Small intestine (tissue), 7 donors: Measurements from ENCODE around the gene ADRA2A. TPM values are rescaled to one million over a fixed set of nuclear protein-coding genes. Genes with fewer than 3 reads are reported as not detected.

Source experiments
- DNase-seq, 2 donors: peaks; one replicate each; pipeline versions ENCODE4 v3.0.0 to v3.0.0-alpha.2; 2013
- FAIRE-seq: peaks from 2 replicates; lab custom pipeline; 2012; peaks lifted over from hg19 to GRCh38; lab: Jason Lieb, UNC
- H3K27ac ChIP-seq, 3 donors: one replicate each; pipeline ENCODE4 v1.5.1; 2013; ENCODE audit warnings: low read length in 2 of 3, mild to moderate bottlenecking in 2 of 3, control low read depth in 1 of 3, inconsistent platforms in 1 of 3, low read depth in 1 of 3, moderate library complexity in 1 of 3
- H3K27me3 ChIP-seq, 3 donors: one replicate each; pipeline ENCODE4 v1.6.1; 2013; ENCODE audit warnings: low read length in 3 of 3, inconsistent platforms in 1 of 3; ENCODE audit not compliant: control insufficient read depth in 3 of 3, insufficient read depth in 3 of 3
- H3K36me3 ChIP-seq, 3 donors: one replicate each; pipeline ENCODE4 v1.6.1; 2013; ENCODE audit warnings: low read length in 3 of 3, inconsistent platforms in 1 of 3, low read depth in 1 of 3, mild to moderate bottlenecking in 1 of 3, moderate library complexity in 1 of 3; ENCODE audit not compliant: control insufficient read depth in 3 of 3, insufficient read depth in 2 of 3
- H3K4me1 ChIP-seq, 3 donors: one replicate each; pipeline ENCODE4 v1.6.1; 2013; ENCODE audit warnings: low read length in 2 of 3, inconsistent platforms in 1 of 3, low read depth in 1 of 3, mild to moderate bottlenecking in 1 of 3, moderate library complexity in 1 of 3; ENCODE audit not compliant: control insufficient read depth in 3 of 3, insufficient read depth in 2 of 3
- H3K4me3 ChIP-seq, 3 donors: one replicate each; pipeline ENCODE4 v1.5.1; 2013; ENCODE audit warnings: low read length in 3 of 3, control low read depth in 1 of 3, inconsistent platforms in 1 of 3, low read depth in 1 of 3, mild to moderate bottlenecking in 1 of 3, moderate library complexity in 1 of 3
- H3K9me3 ChIP-seq, 2 donors: one replicate each; pipeline ENCODE4 v1.6.1; 2013; ENCODE audit warnings: low read depth in 1 of 2, low read length in 1 of 2; ENCODE audit not compliant: control insufficient read depth in 2 of 2, insufficient read depth in 1 of 2
- WGBS, 3 donors: extraction: QIAGEN DNeasy Blood & Tissue Kit; methylation state at CpG; one replicate each; pipeline ENCODE4 v1.1.7; 2013; 5-methylcytosine and 5-hydroxymethylcytosine counted together
- polyA plus RNA-seq, 4 donors: library from polyadenylated mRNA; stranded (reverse) in 3 of 4; unstranded in 1 of 4; fragments of 200-250 nt in 3 of 4; fragments of 120-200 nt in 1 of 4; gene quantifications; one replicate each; pipeline versions ENCODE4 v1.2.1 to v1.2.3, GENCODE V29; 2013
- donor health status: healthy with polysubstance abuse.
- donor health status: control.
- donor health status: control.
- donor health status: Bipolar disorder and iron deficiency.
- donor health status: healthy.

The ADRA2A gene
- polyA plus RNA-seq, 4 donors, result 1.1 to 19.3 (median 6.6) TPM

DNA sequence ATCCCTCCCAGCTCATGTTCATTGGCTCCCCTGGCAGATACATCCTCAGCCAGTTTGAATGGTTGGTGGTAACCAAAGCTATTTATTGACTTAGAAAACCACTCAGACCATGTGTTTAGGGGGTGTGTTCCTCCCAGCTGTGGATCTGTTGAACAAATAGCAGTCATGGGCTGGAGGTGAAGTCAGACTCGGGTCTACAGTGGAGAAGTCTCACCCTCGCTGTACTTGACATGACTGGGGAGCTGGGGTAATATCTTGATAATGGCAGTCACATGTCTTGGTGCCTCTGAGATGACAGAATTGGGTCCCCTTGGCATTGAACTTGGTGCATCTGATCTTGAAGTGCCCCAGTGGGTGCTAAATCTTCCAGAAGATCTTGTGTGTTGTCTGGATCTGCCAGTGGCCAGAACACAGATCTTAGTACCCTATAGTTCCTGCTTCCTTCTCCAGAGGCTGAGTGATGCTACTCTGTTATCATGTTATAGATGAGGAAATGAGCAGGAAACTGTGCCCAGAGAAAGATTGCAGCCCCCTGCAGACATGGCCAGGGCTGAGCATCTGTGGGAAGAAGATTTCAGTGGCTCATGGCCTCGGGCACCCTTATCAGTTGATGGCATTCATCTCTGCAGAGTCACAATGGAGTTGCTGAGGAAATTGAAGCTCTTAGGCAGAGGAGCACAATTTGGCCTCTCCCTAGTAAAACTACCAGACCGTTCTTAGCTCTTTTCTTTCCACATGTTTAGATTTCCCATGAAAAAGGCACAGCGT, 50.4 kb downstream of the ADRA2A start:
- Histone ChIP-seq H3K9me3 (no peaks in the 10 kb centered on the region), H3K4me1 (peaks cover 0 to 5% (median 2%) of the 10 kb centered on the region in 3 donors), H3K4me3 (no peak overlapping the region), H3K27me3 (peaks cover 0 to 2% (median 0%) of the 10 kb centered on the region in 3 donors), H3K27ac (no peak overlapping the region), H3K36me3 (no peaks in the 10 kb centered on the region)
- 65 to 80% (median 73%) methylated on average over 5 of the region's 5 CpGs for WGBS, 3 donors
- DNase-seq (no peak), FAIRE-seq (no peak)

DNA sequence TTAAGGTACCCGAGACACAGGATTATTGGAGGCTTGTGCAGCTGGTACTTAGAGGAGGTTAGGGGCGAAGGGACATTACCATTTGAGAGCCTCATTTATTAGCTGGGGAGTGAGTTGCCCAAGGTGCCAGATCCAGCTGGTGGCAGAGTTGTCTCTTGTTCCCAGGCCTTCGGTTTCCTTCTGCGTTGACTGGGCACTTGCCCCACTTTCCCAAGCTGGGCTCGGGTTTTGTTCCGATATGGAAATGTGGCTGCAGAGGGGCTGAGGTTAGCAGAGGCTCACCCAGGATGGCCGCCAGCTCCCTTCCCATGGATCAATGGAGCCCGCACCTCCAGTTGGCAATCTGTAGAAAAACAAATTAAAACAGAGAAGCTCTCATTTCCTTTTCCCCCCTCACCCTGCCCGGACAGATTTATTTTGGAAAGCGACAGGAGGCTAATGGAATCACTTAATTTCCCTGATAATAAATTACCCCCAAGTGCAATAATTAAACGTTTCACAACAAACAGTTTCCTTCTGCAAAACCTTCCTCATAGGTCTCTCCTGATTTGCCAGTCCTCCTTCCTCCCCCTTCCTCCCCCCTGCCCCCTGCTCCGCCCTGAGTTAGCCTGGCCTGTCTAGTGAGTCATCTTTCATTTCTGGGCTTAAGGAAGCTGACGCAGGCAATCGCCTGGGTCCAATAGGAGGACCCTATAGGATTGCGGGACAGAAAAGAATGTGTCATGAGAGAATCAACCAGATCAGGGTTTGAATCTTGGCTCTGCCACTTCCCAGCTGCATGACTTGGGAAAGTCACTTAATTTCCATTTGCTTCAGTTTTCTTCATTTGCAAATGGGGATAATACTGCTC, 51.7 kb downstream of the ADRA2A start:
- peaks cover 0 to 2% (median 0%) of the 10 kb centered on the region in 3 donors for H3K27me3 ChIP-seq
- H3K27ac ChIP-seq, result peak overlapping the region in 1 of 3 donors; percentile 17
- H3K4me3 ChIP-seq, result no peak overlapping the region
- FAIRE-seq, result no peak
- peaks cover 0 to 5% (median 2%) of the 10 kb centered on the region in 3 donors for H3K4me1 ChIP-seq
- no peaks in the 10 kb centered on the region for H3K9me3 ChIP-seq
- DNase-seq, result peak; percentile 52 to 89
- WGBS, 3 donors, result 43 to 57% (median 55%) methylated on average over 15 of the region's 15 CpGs
- H3K36me3 ChIP-seq, result no peaks in the 10 kb centered on the region

DNA sequence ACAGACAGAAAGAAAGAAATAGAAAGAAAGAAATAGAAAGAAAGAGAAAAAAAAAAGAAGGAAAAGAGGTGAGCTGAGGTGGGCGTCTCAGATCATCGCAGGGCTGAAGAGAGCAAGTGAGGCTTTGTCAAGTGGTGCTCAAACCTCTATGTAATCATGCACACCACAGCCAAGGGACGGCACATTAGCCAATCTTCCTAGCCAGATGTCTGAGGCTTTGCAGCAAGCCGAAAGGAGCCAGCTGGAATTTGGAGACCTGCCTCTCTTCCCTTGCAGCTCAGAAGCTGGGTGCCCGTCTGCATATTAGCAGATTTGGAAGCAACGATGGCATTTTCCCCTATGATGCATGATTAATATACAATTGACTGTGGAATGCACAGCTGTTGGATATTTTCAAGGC, 52.5 kb downstream of the ADRA2A start:
- peaks cover 0 to 5% (median 2%) of the 10 kb centered on the region in 3 donors for H3K4me1 ChIP-seq
- no peak overlapping the region for H3K27ac ChIP-seq
- H3K4me3 ChIP-seq, result no peak overlapping the region
- WGBS, 3 donors, result 65 to 93% (median 84%) methylated on average over 6 of the region's 6 CpGs
- no peak for FAIRE-seq
- no peak for DNase-seq
- peaks cover 0 to 2% (median 0%) of the 10 kb centered on the region in 3 donors for H3K27me3 ChIP-seq
- no peaks in the 10 kb centered on the region for H3K9me3 ChIP-seq
- no peaks in the 10 kb centered on the region for H3K36me3 ChIP-seq

DNA sequence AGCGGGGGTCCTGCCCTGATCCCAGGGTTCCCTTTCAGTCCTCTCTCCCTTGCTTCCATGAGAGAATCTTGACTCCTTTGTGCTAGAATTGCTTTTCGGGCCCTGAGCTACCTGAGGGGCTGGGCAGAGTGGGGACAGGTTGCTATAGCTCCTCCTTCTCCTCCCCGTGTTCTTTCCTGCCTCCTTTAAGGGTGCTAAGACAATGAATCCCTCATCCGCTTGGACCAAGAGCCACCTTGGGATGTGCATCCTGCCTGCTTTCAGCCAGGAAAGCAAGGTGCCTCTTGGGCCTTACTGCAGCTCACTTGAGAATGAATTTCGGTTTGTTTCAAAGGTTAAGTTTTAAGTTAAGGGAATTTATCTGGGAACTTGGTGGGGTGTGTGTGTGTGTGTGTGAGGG, 53.6 kb downstream of the ADRA2A start:
- Histone ChIP-seq H3K27ac (no peak overlapping the region), H3K4me3 (no peak overlapping the region), H3K27me3 (peaks cover 0 to 2% (median 0%) of the 10 kb centered on the region in 3 donors), H3K36me3 (no peaks in the 10 kb centered on the region), H3K9me3 (no peaks in the 10 kb centered on the region), H3K4me1 (peaks cover 0 to 5% (median 2%) of the 10 kb centered on the region in 3 donors)
- WGBS, 3 donors, result 69 to 83% (median 80%) methylated on average over 5 of the region's 5 CpGs
- DNase-seq, result no peak
- FAIRE-seq, result no peak

Other genes starting within 250 kb of the ADRA2A start
- 100 to 1,000 TPM; 111 to 346 (median 216) TPM for gene PDCD4, start 205.1 kb upstream of the ADRA2A start, polyA plus RNA-seq
- gene BBIP1, start 157.8 kb upstream of the ADRA2A start, polyA plus RNA-seq, result 10 to 100 TPM; 10.7 to 21.1 (median 17.5) TPM
- gene SHOC2, start 157.4 kb upstream of the ADRA2A start, polyA plus RNA-seq, result 10 to 100 TPM; 17.8 to 34.5 (median 25.3) TPM